WERI-Rb-1 (cell line): Measurements from ENCODE around the gene FARSB.

Experiments used
- DNase-seq: peaks from one replicate; pipeline ENCODE4 v3.0.0-alpha.2; 2020
- H3K27ac ChIP-seq: fragments of 250-450 bp; sonication (Bioruptor Pico); 2 replicates; pipeline ENCODE4 v1.5.1; 2020; ENCODE audit warnings: mild to moderate bottlenecking, moderate library complexity
- H3K27me3 ChIP-seq: fragments of 250-450 bp; sonication (Bioruptor Pico); 2 replicates; pipeline ENCODE4 v1.5.1; 2021; ENCODE audit warnings: mild to moderate bottlenecking, low read depth, moderate library complexity; ENCODE audit not compliant: insufficient read depth, severe bottlenecking
- H3K36me3 ChIP-seq: fragments of 250-450 bp; sonication (Bioruptor Pico); 2 replicates; pipeline ENCODE4 v1.5.1; 2020; ENCODE audit warnings: mild to moderate bottlenecking, moderate library complexity
- H3K4me3 ChIP-seq: 2 replicates; pipeline ENCODE4 v1.5.1; 2011; ENCODE audit warnings: low read depth, mild to moderate bottlenecking, control low read depth, low read length
- H3K9me3 ChIP-seq: fragments of 250-450 bp; sonication (Bioruptor Pico); 2 replicates; pipeline ENCODE4 v1.5.1; 2021; ENCODE audit warnings: mild to moderate bottlenecking, moderate library complexity; ENCODE audit not compliant: severe bottlenecking
- TF ChIP-seq, protein P1 (sequence below): IDR thresholded peaks from 2 replicates; pipeline ENCODE4 v1.5.1; 2011; ENCODE audit warnings: low read depth, mild to moderate bottlenecking, control low read depth, inconsistent platforms, low read length

Gene FARSB

DNA sequence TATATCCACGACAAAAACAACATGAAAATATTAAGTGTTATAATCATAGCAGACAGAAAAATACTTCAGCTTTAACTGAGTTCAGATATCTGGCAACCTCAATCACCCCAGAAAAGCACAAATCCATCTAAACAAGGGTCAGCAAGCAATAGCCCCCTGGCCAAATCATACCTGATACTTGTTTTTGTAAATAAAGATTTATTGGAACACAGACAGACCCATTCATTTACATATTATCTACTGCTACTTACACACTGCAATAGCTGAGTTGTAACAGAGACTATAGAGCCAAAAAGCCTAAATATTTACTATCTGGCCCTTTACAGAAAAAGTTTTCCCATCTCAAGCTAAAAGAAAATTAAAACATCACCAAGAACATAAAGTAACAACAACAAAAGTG, 12.8 kb downstream of the FARSB start:
- Histone ChIP-seq H3K27me3 (no peaks in the 10 kb centered on the region), H3K27ac (no peak overlapping the region), H3K36me3 (peaks cover 31% of the 10 kb centered on the region), H3K9me3 (no peaks in the 10 kb centered on the region), H3K4me3 (no peak overlapping the region)
- no peak for DNase-seq
- TF ChIP-seq, protein P1, sequence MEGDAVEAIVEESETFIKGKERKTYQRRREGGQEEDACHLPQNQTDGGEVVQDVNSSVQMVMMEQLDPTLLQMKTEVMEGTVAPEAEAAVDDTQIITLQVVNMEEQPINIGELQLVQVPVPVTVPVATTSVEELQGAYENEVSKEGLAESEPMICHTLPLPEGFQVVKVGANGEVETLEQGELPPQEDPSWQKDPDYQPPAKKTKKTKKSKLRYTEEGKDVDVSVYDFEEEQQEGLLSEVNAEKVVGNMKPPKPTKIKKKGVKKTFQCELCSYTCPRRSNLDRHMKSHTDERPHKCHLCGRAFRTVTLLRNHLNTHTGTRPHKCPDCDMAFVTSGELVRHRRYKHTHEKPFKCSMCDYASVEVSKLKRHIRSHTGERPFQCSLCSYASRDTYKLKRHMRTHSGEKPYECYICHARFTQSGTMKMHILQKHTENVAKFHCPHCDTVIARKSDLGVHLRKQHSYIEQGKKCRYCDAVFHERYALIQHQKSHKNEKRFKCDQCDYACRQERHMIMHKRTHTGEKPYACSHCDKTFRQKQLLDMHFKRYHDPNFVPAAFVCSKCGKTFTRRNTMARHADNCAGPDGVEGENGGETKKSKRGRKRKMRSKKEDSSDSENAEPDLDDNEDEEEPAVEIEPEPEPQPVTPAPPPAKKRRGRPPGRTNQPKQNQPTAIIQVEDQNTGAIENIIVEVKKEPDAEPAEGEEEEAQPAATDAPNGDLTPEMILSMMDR, result no peak

DNA sequence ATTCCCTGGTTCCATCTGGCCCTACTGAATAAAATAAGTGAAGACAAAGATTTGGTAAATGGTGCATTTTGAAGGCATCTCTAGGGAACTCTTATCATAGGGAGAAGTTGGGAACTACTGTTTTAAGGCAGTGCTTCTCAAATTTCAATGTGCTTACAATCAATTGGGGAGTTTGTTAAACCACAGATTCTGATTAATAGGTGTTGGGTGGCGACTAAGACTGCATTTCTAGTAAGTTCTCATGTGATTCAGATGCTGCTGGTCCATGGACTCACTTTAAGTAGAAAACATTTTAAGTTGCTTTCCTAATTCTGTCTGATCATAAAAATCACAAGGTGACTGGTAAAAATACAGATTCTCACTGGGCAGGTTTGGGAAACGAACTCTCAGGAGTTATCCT, 14.6 kb downstream of the FARSB start:
- TF ChIP-seq, protein P1, result no peak
- DNase-seq, result no peak
- Histone ChIP-seq H3K4me3 (no peak overlapping the region), H3K9me3 (no peaks in the 10 kb centered on the region), H3K27ac (no peak overlapping the region), H3K36me3 (peaks cover 38% of the 10 kb centered on the region), H3K27me3 (no peaks in the 10 kb centered on the region)

DNA sequence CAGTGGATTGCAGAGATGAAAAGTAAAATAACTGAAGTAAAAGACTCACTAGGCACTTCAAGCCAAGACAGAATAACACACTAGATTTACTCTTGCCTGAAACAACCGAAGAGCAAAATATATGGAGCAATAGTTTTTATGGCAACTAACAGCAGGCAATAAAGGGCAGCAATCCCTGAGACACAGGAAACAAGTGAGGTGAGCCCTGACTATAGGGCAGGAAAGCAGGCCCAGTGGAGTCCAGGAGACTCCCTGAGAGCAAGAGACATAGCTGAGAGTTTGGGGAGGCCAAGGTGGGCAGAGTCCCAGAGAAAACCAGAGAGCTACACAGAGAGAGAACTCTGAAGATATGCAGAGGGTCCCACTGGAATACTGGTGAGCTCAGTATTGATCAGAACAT, 18.8 kb downstream of the FARSB start:
- Histone ChIP-seq H3K36me3 (peaks cover 55% of the 10 kb centered on the region), H3K9me3 (no peaks in the 10 kb centered on the region), H3K27ac (no peak overlapping the region), H3K27me3 (no peaks in the 10 kb centered on the region), H3K4me3 (no peak overlapping the region)
- TF ChIP-seq, protein P1, result no peak
- DNase-seq, result no peak

DNA sequence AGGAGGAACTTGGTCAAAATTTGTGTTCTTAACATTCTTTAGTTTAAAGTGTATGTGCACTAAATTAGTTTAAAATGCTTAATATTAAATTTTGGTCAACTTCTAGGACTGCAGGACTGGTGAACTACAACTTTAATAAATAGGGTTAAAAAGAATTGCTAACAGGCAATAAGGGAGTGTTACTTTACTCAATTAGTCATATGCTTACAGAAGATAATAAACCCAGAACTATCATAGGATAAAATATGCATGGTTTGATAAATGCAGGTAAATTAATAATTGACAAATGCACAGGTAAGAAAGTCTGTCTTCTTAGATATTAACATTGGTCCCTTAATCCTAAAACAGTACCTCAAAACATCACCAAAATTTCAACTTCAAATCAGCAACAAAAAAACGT, 20.6 kb downstream of the FARSB start:
- Histone ChIP-seq H3K27me3 (no peaks in the 10 kb centered on the region), H3K27ac (no peak overlapping the region), H3K36me3 (peaks cover 65% of the 10 kb centered on the region), H3K4me3 (no peak overlapping the region), H3K9me3 (no peaks in the 10 kb centered on the region)
- TF ChIP-seq, protein P1, result no peak
- no peak for DNase-seq

DNA sequence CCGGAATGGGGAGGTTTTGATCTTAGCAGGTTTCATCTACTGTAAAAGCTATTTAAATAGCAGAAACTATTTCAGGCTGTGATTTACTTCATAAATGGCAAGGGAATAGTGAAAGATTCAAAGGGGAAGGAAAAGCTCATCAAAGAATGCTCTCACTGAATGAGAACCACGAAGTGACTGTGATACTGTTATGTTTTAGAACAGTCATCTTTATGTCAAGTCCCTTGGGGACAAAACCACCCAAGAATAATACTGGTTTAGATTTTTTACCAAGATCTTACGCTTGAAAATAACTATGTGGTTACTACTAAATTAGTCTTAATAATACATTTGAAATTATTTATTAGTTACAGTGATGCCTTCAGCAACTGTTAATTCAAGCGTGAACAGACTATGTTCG, 28.1 kb downstream of the FARSB start:
- H3K36me3 ChIP-seq, result peaks cover 62% of the 10 kb centered on the region
- H3K4me3 ChIP-seq, result no peak overlapping the region
- TF ChIP-seq, protein P1, result no peak
- H3K27ac ChIP-seq, result peak overlapping the region; percentile 9; the same call in 1 of the 2 replicates
- H3K27me3 ChIP-seq, result no peaks in the 10 kb centered on the region
- DNase-seq, result no peak
- no peaks in the 10 kb centered on the region for H3K9me3 ChIP-seq

DNA sequence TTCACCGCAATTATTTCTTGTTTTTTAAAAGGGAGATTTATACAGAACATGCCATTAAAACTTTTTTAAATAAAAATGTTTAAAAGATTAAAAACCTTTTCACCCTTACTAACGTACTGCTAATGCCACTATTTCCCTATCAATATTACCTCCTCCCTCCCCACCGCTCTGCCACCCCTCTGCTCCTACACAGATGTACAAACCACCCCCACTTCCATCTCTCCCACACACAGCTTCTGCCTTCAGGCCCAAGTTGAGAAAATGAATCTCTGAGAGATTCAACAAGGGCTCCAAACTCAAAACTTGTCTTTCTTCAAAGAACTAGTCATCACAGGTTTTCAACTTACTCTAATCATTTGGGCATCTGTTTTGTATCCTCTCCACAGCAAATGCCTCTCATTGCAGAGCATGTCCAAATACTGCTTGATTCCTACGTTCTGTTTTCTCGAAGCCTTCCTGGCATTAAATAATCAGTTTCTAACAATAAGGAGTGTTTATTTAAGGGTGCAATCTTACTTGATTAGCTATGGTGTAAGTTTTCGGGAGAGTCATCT, 32.1 kb downstream of the FARSB start:
- DNase-seq, result no peak
- Histone ChIP-seq H3K9me3 (no peaks in the 10 kb centered on the region), H3K36me3 (peaks cover 54% of the 10 kb centered on the region), H3K27ac (no peak overlapping the region), H3K4me3 (no peak overlapping the region), H3K27me3 (no peaks in the 10 kb centered on the region)
- TF ChIP-seq, protein P1, result no peak
